ENCODE results near the gene SKIDA1.

DNA sequence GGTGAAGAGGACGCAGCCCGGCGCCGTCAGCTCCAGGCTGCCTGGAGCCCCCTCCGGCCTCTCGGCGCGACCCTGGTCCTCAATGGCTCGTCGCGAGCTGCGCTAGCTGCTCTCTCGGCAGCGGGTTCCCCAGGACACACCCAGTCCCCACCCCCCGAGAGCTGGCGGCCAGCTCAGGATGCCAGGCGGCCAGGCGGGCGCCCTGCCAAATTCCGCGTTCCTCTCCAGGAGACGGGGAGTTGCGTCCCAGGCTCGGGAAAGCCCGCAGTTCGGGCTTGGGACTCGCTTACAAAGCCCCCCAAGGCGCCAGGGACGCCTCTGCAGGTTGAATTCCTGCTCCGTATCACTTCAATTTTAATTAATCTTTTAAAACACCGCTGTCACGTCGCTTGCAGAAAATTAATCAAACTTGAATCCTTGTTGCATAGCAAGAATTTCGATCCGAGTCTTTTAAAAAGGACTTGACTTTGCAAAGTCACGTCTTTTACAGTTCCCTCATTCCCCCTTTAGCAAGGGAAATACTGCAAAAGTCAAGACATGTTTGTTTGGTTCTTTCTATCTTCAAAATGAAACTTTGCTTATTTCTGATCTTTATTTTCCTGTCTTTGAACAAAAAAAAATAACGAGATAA is 28.2 kb downstream of the SKIDA1 start:
- TF ChIP-seq, protein P1, sequence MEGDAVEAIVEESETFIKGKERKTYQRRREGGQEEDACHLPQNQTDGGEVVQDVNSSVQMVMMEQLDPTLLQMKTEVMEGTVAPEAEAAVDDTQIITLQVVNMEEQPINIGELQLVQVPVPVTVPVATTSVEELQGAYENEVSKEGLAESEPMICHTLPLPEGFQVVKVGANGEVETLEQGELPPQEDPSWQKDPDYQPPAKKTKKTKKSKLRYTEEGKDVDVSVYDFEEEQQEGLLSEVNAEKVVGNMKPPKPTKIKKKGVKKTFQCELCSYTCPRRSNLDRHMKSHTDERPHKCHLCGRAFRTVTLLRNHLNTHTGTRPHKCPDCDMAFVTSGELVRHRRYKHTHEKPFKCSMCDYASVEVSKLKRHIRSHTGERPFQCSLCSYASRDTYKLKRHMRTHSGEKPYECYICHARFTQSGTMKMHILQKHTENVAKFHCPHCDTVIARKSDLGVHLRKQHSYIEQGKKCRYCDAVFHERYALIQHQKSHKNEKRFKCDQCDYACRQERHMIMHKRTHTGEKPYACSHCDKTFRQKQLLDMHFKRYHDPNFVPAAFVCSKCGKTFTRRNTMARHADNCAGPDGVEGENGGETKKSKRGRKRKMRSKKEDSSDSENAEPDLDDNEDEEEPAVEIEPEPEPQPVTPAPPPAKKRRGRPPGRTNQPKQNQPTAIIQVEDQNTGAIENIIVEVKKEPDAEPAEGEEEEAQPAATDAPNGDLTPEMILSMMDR (IDR thresholded peaks at IDR 0.05; ENCODE audit: insufficient read depth, low read depth, low read length) = no peak
- no peak for TF ChIP-seq EZH2 (IDR thresholded peaks at IDR 0.05; ENCODE audit: insufficient read depth, low read length)

All from astrocyte (in vitro differentiated cells and primary cell).